Measurements from ENCODE around the gene CD300A. TPM values are rescaled to one million over a fixed set of nuclear protein-coding genes. Genes with fewer than 3 reads are reported as not detected.

CD300A gene
- total RNA-seq (2014; rRNA removed) = not detected in 2 replicates
- not detected for polyA plus RNA-seq (2012)

DNA sequence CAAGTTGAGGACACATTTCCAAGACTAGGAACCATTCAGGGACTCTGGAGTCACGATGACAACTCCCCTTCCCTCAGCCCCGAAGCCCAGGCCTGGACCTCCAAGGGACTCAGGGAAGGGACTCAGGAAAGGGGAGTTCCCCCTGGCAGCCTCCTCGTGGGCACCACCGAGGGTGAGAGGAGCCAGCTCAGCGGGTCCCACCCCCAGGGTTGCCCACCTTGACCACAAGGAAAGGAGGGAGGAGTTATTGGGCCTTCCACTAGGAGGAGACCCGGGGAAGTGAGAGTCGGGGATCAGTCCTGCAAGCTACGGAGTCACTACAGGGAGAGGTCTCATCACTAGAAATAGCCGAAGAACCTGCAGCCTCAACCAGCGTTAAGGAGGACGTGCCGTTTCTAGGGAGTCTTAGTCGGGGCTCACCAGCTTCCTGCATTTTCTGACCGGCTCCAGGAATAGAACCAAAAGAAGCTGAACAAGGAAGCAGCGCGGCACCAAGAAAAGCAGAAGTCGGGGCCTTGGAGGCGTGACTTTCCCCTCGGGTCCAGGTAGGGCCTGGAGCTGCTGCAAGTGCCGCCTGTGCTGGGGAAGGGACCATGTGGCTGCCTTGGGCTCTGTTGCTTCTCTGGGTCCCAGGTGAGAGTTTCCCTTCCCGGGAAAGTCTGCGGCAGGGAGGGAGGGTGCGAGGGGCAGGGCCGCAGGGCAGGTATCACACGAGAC lies at the start of gene CD300A:
CD300A (plus strand) TSS at position 524 of the 717 bp plus-strand sequence; CDS start at position 594, 70 bp downstream.
- no peak for DNase-seq (ENCODE audit: low read depth)

DNA sequence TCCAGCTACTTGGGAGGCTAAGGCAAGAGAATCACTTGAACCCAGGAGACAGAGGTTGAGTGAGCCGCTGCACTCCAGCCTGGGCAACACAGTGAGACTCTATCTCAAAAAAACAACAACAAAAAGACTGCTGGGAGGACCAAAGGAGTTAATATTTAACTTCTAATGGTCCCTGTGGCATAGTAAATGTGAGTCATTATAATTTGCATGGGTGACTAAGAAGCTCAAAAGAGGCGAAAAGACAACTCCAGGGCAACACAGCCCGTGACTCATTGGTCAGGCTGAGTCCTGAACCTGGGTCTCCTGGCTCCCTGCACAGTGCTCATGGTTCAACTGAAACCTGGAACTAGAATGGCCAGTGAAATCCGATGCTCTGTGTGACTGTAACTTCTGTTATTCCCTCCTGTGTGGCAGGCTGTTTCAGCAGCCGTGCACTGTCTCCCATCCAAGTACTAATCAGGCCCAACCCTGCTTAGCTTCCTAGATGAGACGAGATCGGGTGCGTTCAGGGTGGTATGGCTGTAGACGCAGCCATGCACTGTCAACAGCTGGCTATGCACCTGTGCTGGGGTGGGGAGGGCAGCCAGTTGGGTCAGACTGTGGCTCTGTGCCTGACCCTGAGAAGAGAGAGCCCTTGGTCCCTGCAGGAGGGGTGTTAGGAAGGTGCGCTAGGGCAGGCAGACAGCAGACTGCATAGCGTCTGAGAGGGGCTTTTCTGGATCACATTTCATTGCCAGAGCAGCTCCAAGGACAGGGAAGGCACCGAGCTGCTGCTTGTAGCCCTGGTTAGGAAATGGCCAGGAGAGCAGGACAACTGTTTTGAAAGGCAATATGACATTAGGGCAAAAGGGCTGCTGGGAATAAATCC lies 49.0 kb upstream of the CD300A start:
- no peak for DNase-seq (ENCODE audit: low read depth)

DNA sequence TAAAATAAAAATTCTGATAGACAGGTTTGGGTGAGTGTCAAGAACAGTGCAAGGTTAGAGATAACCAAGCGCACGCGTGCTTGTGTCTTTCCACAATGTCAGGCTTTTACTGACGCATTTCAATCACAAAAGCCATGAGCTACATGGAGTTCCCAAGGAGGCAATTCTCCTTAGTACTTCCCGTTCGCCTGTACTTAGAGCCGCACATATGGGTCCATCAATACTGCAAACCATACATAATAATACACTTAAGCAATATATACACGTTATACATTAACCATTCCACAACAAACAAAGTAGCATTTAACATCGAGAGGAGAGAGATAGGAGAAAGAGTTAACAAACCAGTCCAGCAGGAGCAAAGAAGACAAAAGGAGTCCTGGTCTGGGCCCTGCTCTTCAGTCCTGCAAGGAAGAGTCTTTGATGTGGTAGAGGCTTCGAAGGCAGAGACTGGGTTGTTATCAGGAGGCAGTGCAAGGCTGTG lies 46.5 kb upstream of the CD300A start:
- DNase-seq (ENCODE audit: low read depth) = no peak

DNA sequence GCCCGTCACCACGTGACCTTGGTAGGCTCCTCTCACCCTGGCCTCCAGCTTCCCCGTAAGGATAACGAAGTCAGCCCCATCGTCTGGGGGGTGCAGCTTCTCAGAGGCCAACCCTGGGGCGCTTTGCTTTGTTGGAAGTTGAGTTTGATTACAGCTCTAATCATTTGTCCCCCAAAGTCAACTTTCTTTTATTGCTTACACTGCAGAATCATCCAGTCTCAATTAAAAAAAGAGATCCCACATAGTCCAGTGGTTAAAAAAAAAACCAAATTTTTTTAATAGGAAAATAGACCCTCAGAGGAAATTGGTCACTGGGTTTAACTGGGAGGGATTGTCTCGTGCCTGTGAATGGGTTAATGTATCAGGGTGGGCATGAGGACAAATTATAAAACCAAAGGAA lies 42.3 kb upstream of the CD300A start:
- DNase-seq (ENCODE audit: low read depth) = no peak

DNA sequence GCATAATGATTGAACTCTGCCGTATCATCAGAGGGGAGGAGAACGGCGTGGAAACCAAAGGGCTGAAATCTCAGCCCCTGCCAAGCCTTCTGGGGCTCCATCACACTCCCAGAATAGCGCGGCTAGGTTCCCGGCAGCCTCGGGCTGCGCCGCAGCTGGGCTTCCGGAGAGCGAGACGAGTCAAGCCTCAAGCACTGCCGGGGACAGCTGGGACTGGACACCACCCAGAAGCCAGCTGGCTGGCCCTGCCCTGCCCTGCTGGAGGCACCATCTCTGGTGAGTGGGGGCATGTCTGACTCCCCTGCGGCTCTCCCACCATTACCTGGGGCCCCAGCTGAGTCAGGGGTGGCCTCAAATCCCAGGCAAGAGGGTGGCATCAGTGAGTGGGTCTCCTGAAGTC lies 41.8 kb upstream of the CD300A start:
- DNase-seq (ENCODE audit: low read depth) = no peak

DNA sequence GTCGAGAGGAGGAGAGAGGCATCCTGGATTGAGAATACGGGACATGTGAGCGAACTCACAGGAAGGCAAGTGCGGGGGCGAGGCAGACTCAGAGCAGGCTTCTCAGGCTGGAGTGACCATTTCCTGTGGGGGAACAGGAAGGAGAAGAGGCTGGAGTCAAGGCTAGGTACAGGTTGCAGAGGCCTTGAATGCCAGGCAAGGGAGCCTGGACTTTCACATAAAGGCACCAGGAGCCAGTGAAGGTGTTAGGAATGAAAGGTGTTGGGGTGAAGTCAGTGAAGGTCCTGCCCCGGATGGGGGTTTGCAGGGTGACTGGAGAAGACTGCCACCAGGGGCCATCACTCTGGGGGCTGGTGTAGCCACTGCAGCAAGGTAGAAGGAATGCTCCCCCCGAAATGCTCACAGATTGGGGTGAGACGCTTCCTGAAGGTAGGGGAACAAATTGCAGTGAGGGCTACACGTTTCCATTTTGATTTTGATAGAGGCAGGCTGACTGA lies 39.8 kb upstream of the CD300A start:
- no peak for DNase-seq (ENCODE audit: low read depth)

- DNase-seq (ENCODE audit: low read depth) = no peak
These were observed 39.2 kb upstream of the CD300A start for GRCh38 chr17:74427048-74427762.

- no peak for DNase-seq (ENCODE audit: low read depth)
These were observed 38.7 kb upstream of the CD300A start for GRCh38 chr17:74427763-74428153.

- DNase-seq (ENCODE audit: low read depth) = no peak
These were observed 36.6 kb upstream of the CD300A start for GRCh38 chr17:74429604-74430384.

DNA sequence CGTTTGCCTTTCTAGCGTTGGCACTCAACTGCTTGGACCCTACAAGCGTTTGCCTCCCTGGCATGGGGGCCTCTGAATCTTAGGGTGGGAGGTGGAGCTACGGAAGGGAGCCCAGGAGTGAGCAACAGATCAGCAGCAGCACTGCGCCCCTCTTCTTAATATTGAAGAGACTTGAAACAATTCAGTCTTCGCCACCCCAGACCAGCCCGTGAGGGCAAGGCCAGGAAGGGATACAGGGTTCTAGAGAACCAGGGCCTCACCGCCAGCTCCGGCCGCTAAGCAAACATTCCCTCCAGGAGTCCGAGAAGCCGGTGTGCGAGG lies 36.1 kb upstream of the CD300A start:
- DNase-seq (ENCODE audit: low read depth) = no peak

GRCh38 chr17:74430706-74431567 lies 35.5 kb upstream of the CD300A start:
- DNase-seq (ENCODE audit: low read depth) = no peak

DNA sequence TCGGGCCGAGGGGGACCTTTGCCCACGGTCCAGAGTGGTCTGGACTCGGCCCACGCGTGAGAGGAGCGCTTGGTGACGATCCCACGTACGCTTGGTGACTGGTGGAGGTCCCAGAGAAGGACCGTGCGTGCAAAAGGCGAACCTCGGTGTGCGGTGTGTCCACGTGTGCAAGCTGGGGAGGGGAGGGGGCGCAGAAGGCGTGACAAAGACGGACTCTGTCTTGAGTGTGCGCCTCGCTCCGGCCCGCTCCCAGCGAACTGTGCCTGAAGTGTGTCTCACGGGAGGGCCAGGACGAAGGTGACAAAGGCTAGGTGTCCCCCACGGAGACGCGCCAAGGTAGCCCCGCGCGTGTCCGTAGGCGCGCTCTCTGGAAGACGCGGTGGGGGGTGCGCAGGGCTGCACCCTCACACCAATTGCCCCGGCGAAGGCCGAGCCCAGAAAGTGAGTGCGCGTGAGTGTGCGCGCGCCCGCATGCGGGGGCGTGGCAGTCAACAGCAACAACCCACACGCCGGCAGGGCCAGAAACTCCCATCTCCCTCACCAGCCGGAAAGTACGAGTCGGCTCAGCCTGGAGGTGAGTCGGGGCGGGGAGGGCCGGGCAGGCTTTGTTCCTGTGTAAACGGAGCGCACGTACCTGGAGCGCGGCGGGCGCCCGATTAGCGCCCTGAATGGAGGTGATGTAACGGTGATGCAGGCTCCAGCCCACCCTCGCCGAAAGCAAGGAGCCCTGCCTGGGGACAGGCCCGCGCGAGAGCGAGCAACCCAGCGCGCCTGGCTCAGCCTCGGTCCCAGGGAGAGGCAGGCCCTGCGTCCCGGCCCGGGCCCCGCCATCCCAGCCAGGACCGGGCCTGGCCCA lies 34.6 kb upstream of the CD300A start, which contains the start of gene GPRC5C:
GPRC5C (plus strand) TSS at position 521 of the 856 bp plus-strand sequence. CDS start 7,689 bp downstream, outside the sequence.
- DNase-seq (ENCODE audit: low read depth) = no peak

- no peak for DNase-seq (ENCODE audit: low read depth)
These were observed 34.1 kb upstream of the CD300A start for GRCh38 chr17:74432424-74432690.

DNA sequence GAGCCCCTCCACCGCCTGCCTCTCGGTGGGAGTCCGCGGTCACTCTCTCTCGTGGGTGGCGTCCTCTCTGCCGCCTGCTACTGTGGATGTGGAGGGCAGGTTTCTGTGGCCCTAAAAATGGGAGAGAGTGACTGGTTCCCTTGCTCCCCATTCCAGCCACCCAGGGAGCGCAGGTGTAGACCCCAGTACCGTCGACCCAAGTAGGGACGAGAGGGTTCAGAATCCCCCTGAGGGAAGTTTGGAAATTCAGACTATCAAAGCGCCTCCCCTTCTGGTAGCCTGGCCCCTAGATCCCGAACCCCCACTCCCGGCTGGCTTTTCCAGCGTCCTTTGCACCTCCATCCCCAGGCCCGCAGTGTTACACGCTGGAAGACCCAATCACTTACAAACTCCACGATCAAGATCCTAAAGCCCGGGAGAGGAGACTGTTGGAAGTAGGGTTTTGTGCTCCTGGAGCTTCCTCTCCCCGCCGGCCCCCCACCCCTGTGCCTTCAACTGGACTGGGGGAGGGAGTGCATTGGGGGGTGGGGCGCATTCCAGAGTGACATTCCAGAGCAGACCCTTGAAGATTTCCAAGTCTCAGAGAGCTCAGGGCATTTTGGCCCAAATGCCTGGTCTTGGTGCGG lies 33.6 kb upstream of the CD300A start:
- no peak for DNase-seq (ENCODE audit: low read depth)

DNA sequence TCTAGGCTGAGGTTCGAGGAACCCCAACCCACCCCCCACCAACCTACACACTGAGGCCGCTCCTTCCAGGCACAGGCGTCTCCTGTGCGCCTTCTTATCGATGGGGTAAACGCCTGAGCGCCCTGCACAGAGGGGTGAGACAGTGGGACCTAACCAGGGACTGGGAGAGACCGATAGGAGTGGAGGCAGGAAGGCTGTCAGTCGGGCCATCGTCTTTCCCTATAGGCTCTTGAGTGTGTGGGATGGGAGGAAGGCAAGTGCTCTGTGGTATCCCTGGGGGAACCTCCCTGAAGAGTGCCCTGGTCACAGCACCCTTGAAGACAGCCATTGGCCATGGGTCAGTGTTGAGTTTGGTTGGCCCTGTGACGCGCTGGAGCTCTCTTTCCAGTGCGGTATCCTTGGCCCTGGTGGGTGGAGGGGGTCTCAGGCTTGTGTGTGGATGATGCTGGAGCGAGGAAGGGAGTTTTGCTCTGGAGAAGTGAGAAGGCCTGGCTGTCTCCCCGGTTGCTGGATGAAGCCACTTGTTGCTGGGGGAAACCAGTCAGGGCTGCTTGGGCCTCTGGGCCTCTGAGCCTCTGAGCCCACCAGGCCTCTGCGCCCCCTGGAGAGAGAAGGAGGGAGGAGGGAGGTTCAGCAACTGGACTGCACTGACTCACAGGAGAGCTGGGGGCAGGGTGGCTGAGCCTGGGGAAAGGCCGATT lies 32.9 kb upstream of the CD300A start:
- DNase-seq (ENCODE audit: low read depth) = no peak

DNA sequence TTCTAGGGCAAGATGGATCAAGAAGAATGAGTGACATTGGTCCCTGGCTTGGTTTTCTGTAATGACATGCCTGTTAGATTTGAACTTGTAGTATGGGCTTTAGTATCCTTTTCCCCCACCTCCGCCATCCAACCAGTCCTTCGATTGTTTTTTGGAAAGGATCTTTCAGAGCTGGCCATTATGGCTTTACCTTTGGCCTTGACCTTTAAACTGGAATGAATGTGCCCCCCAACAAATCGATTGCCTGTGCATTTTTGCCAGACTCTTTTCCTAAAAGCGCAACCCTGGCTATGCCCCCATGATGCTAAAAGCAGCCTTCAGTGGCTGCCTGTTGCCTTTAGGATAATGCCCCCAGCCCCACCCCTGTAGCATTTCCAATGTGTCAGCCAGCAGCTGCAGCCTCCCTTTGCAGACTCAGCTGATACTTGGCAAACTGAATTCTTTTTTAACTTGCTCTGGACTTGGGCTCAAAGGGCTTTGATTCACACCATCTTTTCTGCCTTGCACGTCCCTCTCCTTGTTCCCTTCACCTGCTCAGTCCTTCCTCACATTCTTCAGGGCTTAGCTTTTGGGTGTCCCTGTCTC lies 30.6 kb upstream of the CD300A start:
- no peak for DNase-seq (ENCODE audit: low read depth)

GRCh38 chr17:74437702-74438101 lies 28.7 kb upstream of the CD300A start:
- no peak for DNase-seq (ENCODE audit: low read depth)
